ENCODE measurements around the gene MAP2K6.

GRCh38 chr17:69424287-69425041 lies 10.0 kb downstream of the MAP2K6 start:
- TF ChIP-seq CTCF (IDR thresholded peaks at IDR 0.05): no peak
- TF ChIP-seq POLR2A (IDR thresholded peaks at IDR 0.05): no peak

All from Peyer's patch (tissue), 4 donors.